Keratinocyte (primary cell): ENCODE data around the gene CABP4.

Experiments used
- EZH2 ChIP-seq: IDR thresholded peaks from one replicate; pipeline ENCODE4 v1.6.1; 2012; ENCODE audit warnings: inconsistent platforms, mild to moderate bottlenecking, low read length, moderate library complexity
- TF ChIP-seq, protein P1 (sequence below), 3 experiments: IDR thresholded peaks in 1 of 3; conservative IDR thresholded peaks in 1 of 3; optimal IDR thresholded peaks in 1 of 3; 2 replicates in 2 of 3; 3 replicates in 1 of 3; pipeline versions ENCODE3 to v1.5.1; 2011; ENCODE audit warnings: low read length in 3 of 3, mild to moderate bottlenecking in 3 of 3, moderate library complexity in 2 of 3, control low read depth in 1 of 3, inconsistent platforms in 1 of 3; ENCODE audit not compliant: insufficient read depth in 2 of 3; ENCODE audit errors: extremely low read depth in 1 of 3

DNA sequence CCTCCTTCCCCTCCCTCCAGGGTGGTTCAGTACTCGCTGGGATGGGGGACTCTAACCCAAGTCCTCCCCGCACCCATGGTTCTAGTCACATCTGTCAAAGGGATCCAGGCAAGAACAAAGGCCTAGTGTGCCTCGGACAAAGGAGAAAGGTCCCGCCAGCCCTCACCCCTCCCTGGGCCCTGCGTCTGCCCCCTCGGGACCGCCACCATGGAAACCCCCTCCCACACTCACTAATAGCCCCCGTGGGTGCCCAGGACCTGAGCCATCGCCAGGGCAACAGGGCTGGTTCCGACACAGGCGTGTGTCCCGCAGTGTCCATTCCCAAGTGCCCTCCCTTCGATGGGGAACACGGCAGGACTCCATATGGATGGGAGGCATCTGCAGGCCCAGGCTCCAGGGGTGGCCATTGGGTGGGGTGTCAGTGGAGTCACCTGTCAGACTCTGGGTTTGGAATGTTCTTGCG is 44.8 kb upstream of the CABP4 start:
- TF ChIP-seq, protein P1, sequence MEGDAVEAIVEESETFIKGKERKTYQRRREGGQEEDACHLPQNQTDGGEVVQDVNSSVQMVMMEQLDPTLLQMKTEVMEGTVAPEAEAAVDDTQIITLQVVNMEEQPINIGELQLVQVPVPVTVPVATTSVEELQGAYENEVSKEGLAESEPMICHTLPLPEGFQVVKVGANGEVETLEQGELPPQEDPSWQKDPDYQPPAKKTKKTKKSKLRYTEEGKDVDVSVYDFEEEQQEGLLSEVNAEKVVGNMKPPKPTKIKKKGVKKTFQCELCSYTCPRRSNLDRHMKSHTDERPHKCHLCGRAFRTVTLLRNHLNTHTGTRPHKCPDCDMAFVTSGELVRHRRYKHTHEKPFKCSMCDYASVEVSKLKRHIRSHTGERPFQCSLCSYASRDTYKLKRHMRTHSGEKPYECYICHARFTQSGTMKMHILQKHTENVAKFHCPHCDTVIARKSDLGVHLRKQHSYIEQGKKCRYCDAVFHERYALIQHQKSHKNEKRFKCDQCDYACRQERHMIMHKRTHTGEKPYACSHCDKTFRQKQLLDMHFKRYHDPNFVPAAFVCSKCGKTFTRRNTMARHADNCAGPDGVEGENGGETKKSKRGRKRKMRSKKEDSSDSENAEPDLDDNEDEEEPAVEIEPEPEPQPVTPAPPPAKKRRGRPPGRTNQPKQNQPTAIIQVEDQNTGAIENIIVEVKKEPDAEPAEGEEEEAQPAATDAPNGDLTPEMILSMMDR (optimal IDR thresholded peaks at IDR 0.05 in 1 of 3, IDR thresholded peaks at IDR 0.05 in 1 of 3, conservative IDR thresholded peaks at IDR 0.05 in 1 of 3; ENCODE audit: extremely low read depth in 1 of 3, insufficient read depth in 2 of 3, low read length in 3 of 3): no peak
- TF ChIP-seq EZH2: no peak
